Stomach (tissue), 9 donors: ENCODE data around the gene ZNF780B. TPM values are rescaled to one million over a fixed set of nuclear protein-coding genes. Genes with fewer than 3 reads are reported as not detected.

Experiments used
- DNase-seq, 2 donors: peaks; one replicate each; pipeline versions ENCODE4 v3.0.0 to v3.0.0-alpha.2; 2013 to 2019
- H3K27ac ChIP-seq, 5 donors: fragments of 200-600 bp in 4 of 5; sonication (generic) in 4 of 5; one replicate each; pipeline ENCODE4 v1.5.1; 2013 to 2019; ENCODE audit warnings: mild to moderate bottlenecking in 1 of 5, moderate library complexity in 1 of 5
- H3K27me3 ChIP-seq, 3 donors: fragments of 200-600 bp; sonication (generic); one replicate each; pipeline ENCODE4 v1.5.1; 2017 to 2019; ENCODE audit warnings: mixed run types in 1 of 3
- H3K36me3 ChIP-seq, 4 donors: fragments of 200-600 bp; sonication (generic); 1 replicate in 3 of 4; 2 replicates in 1 of 4; pipeline ENCODE4 v1.5.1; 2016 to 2019
- H3K4me1 ChIP-seq, 4 donors: fragments of 200-600 bp; sonication (generic); one replicate each; pipeline ENCODE4 v1.5.1; 2016 to 2019
- H3K4me3 ChIP-seq, 4 donors: fragments of 200-600 bp; sonication (generic) in 3 of 4; one replicate each; pipeline ENCODE4 v1.5.1; 2016 to 2019; ENCODE audit warnings: mild to moderate bottlenecking in 1 of 4
- H3K9me3 ChIP-seq, 4 donors: fragments of 200-600 bp; sonication (generic); one replicate each; pipeline ENCODE4 v1.5.1; 2016 to 2019
- EP300 ChIP-seq: sonication (generic); formaldehyde crosslinking; IDR thresholded peaks from one replicate; pipeline ENCODE4 v1.6.1; 2017; ENCODE audit warnings: antibody characterized with exemption
- POLR2A ChIP-seq, 4 donors: fragments of 450-650 bp; IDR thresholded peaks; one replicate each; pipeline ENCODE4 v1.6.1; 2016; ENCODE audit warnings: antibody characterized with exemption in 4 of 4, control low read depth in 2 of 4, mild to moderate bottlenecking in 1 of 4, moderate library complexity in 1 of 4
- POLR2AphosphoS5 ChIP-seq, 3 donors: sonication (generic); formaldehyde crosslinking; IDR thresholded peaks; one replicate each; pipeline ENCODE4 v1.6.1; 2016; ENCODE audit warnings: antibody characterized with exemption in 3 of 3
- WGBS, 5 donors: extraction: QIAGEN DNeasy Blood & Tissue Kit in 3 of 5; methylation state at CpG; one replicate each; pipeline versions ENCODE4 v1.1.5 to v1.1.7; 2013 to 2018; 5-methylcytosine and 5-hydroxymethylcytosine counted together
- intact Hi-C: fragments of 100-400 bp; cut with DNase I; formaldehyde crosslinking; loops from one replicate; pipeline ENCODE4 v1.15.1; 2023; ENCODE audit warnings: low total_unique reads
- polyA plus RNA-seq, 3 donors: library from polyadenylated mRNA; stranded (reverse); fragments of 200-250 nt; gene quantifications; one replicate each; pipeline ENCODE4 v1.2.3, GENCODE V29; 2013
- total RNA-seq, 5 donors: library from RNA; depleted of rRNA; stranded (reverse); fragments of >200 nt; gene quantifications; one replicate each; pipeline versions ENCODE4 v1.1.0 to v1.2.3, GENCODE V29; 2014 to 2016
- TF ChIP-seq, protein P1 (sequence below), 7 experiments: fragments of 450-650 bp in 4 of 7; fragments of 200-600 bp in 3 of 7; sonication (generic) in 3 of 7; IDR thresholded peaks; one replicate each; pipeline ENCODE4 v1.5.1; 2016 to 2019; ENCODE audit warnings: antibody characterized with exemption in 7 of 7, control low read depth in 2 of 7, mild to moderate bottlenecking in 1 of 7
- donor health status: healthy with polysubstance abuse.
- donor health status: Bipolar disorder and iron deficiency.
- donor health status: healthy.

ZNF780B gene
- total and polyA plus RNA-seq, 8 donors, result 2.7 to 73.9 (median 6.8) TPM

DNA sequence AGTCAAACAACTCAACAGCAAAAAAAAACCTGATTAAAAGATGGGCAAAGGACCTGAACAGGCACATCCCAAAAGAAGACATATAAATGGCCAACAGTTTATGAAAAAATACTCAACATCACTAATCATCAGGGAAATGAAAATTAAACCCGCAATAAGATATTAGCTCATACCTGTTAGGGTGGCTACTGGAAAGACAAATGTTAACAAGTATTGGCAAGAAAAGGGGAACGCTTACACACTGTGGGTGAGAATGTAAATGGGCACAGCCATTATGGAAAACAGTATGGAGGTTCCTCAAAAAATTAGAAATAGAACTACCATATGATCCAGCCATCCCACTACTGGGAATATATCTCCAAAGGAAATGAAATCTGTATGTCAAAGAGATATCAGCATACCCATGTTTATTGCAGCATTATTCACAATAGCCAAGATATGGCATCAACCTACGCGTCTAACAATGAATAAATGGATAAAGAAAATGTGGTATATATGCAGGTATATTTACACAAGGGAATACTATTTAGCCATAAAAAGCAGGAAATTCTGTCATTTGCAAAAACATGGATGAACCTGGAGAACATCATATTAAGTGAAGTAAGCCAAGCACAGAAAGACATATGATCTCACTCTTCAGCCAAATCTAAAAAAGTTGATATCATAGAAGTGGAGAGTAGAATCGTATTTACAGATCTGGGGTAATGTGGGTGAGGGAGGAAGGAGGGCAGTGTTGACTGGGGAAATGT, 32.4 kb upstream of the ZNF780B start:
- H3K27me3 ChIP-seq, result no peaks in the 10 kb centered on the region
- TF ChIP-seq POLR2AphosphoS5 (IDR thresholded peaks at IDR 0.05) (no peak), POLR2A (IDR thresholded peaks at IDR 0.05) (no peak), EP300 (no peak)
- TF ChIP-seq, protein P1, sequence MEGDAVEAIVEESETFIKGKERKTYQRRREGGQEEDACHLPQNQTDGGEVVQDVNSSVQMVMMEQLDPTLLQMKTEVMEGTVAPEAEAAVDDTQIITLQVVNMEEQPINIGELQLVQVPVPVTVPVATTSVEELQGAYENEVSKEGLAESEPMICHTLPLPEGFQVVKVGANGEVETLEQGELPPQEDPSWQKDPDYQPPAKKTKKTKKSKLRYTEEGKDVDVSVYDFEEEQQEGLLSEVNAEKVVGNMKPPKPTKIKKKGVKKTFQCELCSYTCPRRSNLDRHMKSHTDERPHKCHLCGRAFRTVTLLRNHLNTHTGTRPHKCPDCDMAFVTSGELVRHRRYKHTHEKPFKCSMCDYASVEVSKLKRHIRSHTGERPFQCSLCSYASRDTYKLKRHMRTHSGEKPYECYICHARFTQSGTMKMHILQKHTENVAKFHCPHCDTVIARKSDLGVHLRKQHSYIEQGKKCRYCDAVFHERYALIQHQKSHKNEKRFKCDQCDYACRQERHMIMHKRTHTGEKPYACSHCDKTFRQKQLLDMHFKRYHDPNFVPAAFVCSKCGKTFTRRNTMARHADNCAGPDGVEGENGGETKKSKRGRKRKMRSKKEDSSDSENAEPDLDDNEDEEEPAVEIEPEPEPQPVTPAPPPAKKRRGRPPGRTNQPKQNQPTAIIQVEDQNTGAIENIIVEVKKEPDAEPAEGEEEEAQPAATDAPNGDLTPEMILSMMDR (IDR thresholded peaks at IDR 0.05), result no peak
- WGBS, 5 donors, result 85 to 98% (median 90%) methylated on average over 5 of the region's 5 CpGs
- peaks cover 8 to 32% (median 21%) of the 10 kb centered on the region in 4 donors for H3K4me1 ChIP-seq
- no peaks in the 10 kb centered on the region for H3K9me3 ChIP-seq
- intact Hi-C loops, result no loop called here
- H3K4me3 ChIP-seq, result no peak overlapping the region
- no peak overlapping the region for H3K27ac ChIP-seq
- DNase-seq, result no peak
- peaks cover 6 to 18% (median 16%) of the 10 kb centered on the region in 4 donors for H3K36me3 ChIP-seq

DNA sequence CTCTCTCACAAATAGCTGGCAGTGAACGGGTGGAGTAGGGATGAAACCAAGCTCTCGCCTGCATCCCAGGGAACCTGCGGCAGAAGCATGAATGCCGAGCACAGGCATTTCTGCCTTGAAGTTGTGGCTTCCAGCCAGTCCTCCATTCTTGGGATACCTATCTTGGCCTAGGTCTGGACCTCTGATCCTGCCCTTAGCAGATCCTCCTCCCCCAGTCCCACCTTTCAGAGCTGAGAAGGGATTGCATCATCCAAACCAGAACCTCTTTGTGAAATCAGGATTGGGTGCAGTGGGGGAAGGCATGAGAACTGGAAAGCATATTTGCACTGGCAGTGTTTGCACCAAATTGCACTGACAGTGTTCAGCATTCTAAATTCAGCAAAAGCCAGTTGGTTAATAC, 28.9 kb upstream of the ZNF780B start:
- H3K4me1 ChIP-seq, result peaks cover 4 to 23% (median 14%) of the 10 kb centered on the region in 4 donors
- no peak for DNase-seq
- no peak overlapping the region for H3K4me3 ChIP-seq
- peaks cover 0 to 8% (median 6%) of the 10 kb centered on the region in 4 donors for H3K9me3 ChIP-seq
- WGBS, 5 donors, result 91 to 96% (median 96%) methylated on average over 4 of the region's 4 CpGs
- intact Hi-C loops, result no loop called here
- no peak overlapping the region for H3K27ac ChIP-seq
- TF ChIP-seq POLR2A (IDR thresholded peaks at IDR 0.05), result no peak
- no peak for TF ChIP-seq POLR2AphosphoS5 (IDR thresholded peaks at IDR 0.05)
- TF ChIP-seq, protein P1 (IDR thresholded peaks at IDR 0.05), result no peak
- TF ChIP-seq EP300, result no peak
- no peaks in the 10 kb centered on the region for H3K27me3 ChIP-seq
- H3K36me3 ChIP-seq, result peaks cover 35 to 53% (median 51%) of the 10 kb centered on the region in 4 donors

DNA sequence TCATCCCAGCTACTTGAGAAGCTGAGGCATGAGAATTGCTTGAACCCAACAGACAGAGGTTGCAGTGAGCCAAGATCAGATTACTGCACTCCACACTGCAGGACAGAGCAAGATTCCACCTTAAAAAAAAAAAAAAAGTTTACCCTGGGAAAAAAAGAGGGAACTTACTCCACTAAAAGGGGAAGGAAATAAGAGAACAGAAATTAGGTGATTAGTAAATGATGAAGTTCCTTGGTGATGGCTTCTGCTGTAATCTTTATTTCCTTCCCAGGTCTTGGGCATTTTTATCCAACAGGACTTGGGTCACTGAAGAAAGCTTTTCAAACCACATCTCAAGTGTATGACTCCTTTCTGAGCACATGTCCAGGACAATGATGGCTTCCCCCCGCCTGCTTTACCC, 25.4 kb upstream of the ZNF780B start:
- intact Hi-C loops, result no loop called here
- Histone ChIP-seq H3K27ac (no peak overlapping the region), H3K36me3 (peaks cover 46 to 88% (median 84%) of the 10 kb centered on the region in 4 donors)

DNA sequence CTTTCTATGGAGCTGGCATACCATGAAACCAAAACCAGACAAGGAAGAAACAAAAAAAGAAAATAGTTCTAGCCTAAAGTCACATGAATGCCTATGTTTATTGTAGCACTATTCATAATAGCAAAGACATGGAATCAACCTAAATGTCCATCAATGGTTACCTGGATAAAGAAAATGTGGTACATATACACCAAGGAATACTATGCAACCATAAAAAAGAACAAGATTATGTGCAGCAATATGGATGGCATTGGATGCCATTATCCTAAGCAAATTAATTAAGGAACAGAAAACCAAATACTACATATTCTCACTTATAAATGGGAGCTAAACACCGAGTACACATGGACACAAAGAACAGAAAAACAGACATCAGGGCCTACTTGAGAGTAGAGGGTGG, 24.3 kb upstream of the ZNF780B start:
- Histone ChIP-seq H3K4me1 (no peaks in the 10 kb centered on the region), H3K4me3 (no peak overlapping the region), H3K9me3 (peaks cover 9 to 52% (median 30%) of the 10 kb centered on the region in 4 donors), H3K27ac (no peak overlapping the region), H3K36me3 (peaks cover 57 to 99% (median 95%) of the 10 kb centered on the region in 4 donors), H3K27me3 (no peaks in the 10 kb centered on the region)
- intact Hi-C loops, result no loop called here
- 90 to 97% (median 96%) methylated on average over 1 of the region's 1 CpG for WGBS, 5 donors
- no peak for DNase-seq
- TF ChIP-seq EP300 (no peak), POLR2AphosphoS5 (IDR thresholded peaks at IDR 0.05) (no peak), POLR2A (IDR thresholded peaks at IDR 0.05) (no peak)
- TF ChIP-seq, protein P1 (IDR thresholded peaks at IDR 0.05), result no peak

More for the DNA sequence above, 25.4 kb upstream of the ZNF780B start:
- Histone ChIP-seq H3K4me1 (no peaks in the 10 kb centered on the region), H3K9me3 (peaks cover 8 to 40% (median 21%) of the 10 kb centered on the region in 4 donors), H3K27me3 (no peaks in the 10 kb centered on the region), H3K4me3 (no peak overlapping the region)
- TF ChIP-seq EP300 (no peak), POLR2A (IDR thresholded peaks at IDR 0.05) (no peak), POLR2AphosphoS5 (IDR thresholded peaks at IDR 0.05) (no peak)
- TF ChIP-seq, protein P1 (IDR thresholded peaks at IDR 0.05), result no peak
- no peak for DNase-seq
- 76 to 100% (median 94%) methylated on average over 1 of the region's 1 CpG for WGBS, 5 donors
